Right lobe of liver (tissue), 4 donors: Measurements from ENCODE around the gene CRIM1.

Source experiments
- POLR2A ChIP-seq: fragments of 450-650 bp; IDR thresholded peaks from one replicate; pipeline ENCODE4 v1.6.1; 2017; ENCODE audit warnings: antibody characterized with exemption, mild to moderate bottlenecking
- TF ChIP-seq, protein P1 (sequence below), 4 donors: fragments of 200-600 bp in 3 of 4; fragments of 450-650 bp in 1 of 4; IDR thresholded peaks; one replicate each; pipeline versions ENCODE4 v1.5.1 to v1.8.0; 2016 to 2022; ENCODE audit warnings: antibody characterized with exemption in 4 of 4, mild to moderate bottlenecking in 2 of 4
- donor health status: DM: no; HTN: no; CAD: no.
- donor health status: DM: no; HTN: no; CAD: no.
- donor health status: DM: no; HTN: yes; CAD: no.

GRCh38 chr2:36381993-36382392, 26.4 kb downstream of the CRIM1 start:
- TF ChIP-seq, protein P1, sequence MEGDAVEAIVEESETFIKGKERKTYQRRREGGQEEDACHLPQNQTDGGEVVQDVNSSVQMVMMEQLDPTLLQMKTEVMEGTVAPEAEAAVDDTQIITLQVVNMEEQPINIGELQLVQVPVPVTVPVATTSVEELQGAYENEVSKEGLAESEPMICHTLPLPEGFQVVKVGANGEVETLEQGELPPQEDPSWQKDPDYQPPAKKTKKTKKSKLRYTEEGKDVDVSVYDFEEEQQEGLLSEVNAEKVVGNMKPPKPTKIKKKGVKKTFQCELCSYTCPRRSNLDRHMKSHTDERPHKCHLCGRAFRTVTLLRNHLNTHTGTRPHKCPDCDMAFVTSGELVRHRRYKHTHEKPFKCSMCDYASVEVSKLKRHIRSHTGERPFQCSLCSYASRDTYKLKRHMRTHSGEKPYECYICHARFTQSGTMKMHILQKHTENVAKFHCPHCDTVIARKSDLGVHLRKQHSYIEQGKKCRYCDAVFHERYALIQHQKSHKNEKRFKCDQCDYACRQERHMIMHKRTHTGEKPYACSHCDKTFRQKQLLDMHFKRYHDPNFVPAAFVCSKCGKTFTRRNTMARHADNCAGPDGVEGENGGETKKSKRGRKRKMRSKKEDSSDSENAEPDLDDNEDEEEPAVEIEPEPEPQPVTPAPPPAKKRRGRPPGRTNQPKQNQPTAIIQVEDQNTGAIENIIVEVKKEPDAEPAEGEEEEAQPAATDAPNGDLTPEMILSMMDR (IDR thresholded peaks at IDR 0.05) = no peak
- no peak for TF ChIP-seq POLR2A
